Measurements from ENCODE around the gene RPRD1B.
"Not testable (repeated sequence)": the region's sequence is repeated elsewhere in the genome, so short reads cannot be mapped to it uniquely, and the experiment has no call there.

Gene RPRD1B

DNA sequence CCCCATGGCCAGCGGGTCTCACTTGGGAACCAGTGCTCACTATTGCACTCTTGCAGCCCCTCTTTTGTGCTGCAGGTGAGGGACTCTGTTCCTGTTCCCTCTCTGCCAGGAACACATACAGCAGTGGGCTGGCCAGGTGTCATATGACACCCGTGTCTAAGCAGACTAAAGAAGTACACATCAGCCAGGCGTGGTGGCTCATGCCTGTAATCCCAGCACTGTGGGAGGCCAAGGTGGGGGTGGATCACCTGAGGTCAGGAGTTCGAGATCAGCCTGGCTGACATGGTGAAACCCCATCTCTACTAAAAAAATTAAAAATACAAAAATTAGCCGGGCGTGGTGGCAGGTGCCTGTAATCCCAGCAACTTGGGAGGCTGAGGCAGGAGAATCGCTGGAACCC, 74.4 kb downstream of the RPRD1B start:
- not testable (repeated sequence) for DNase-seq

DNA sequence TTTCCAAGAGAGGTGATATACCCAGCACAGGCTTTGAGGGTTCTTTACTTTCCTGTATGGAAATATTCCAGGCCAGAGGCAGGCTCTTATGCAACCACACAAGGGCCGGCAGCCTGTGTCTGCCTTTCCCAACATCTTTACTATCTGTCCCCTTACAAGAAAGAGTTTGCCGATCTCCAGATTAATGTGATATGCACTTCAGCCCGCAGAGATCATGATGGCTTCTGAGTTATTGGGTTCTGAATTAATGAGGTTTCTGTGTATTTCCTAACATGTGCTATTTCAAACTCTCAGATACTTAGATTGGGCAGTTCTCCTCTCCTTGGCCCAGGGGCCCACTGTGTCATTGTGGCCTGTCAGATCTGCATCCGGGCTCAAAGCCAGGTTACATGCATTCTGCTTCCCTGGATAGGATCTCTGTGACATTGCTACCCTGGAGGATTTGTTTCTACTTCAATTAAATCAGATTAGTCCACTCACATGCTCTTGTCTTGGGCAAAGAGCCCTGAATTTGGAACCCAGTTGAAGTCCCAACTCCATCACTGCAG, 75.0 kb downstream of the RPRD1B start:
- no peak for DNase-seq

DNA sequence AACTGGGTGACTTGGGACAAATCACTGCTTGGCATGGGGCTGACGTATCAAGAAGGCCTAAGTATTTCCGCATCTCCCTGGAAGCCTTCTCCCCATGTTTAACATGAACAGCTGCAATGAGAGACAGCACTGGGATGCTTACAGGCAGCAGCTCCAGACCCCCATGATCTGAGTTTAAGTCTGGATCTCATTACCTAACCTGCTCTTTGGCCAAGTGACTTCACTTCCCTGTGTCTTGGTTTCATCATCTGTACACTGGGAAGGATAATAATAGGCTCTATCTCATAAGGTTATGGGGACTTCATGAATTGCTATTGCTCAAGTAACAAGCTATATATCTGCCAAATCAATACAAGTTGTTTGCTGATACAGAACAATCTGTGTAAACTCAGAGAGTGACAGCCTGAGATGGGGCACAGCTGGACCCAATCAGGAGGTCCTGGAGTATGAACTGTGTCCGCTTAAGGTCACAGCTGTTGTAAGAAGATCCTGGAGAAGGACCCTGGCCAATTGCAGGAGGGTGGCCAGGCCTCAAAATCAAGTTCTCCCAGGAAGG, 75.5 kb downstream of the RPRD1B start:
- no peak for DNase-seq

DNA sequence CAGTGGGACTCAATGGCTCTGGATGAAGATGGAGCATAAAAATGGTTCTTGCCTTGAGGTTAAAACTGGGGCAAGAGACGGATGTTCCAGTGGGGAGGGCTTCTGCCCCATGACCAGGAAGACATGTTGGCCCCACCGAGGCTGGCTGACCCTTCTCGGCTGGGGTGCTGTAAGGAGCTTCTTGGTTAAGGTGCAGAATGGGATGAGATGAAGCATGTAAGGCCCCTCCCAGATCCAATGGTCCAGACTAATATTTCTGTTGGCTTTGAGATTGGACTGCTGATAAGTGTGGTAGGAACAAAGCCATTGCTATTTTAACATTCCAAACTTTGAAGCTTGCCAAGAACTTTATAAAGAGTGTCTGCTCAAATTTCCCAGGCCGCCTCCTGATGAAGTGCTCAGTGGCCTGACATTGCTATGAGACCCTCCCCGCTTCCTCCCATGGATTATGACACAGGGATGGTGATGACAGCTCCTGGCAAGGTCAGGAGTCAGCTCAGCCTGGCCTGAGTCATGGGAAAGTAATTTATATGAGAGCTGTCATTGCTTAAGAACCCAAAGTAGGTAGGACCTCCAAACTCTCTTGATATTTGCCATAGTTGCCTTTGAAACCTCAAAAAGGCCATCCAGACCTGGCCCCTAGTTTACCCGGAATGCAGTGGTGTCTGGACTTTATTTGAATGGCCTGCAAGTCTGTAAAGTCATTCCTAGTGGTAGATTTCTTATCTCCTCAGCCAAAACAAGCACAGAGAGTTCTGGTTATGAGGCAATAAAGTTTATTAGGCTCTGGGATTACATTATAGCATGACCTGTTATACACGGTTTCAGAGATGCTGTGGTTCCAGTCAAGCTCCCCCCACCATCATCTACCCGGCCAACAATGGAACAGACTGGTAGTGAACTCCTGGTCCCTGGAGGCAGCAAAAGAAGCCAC, 76.3 kb downstream of the RPRD1B start:
- DNase-seq, result peak; percentile 13

DNA sequence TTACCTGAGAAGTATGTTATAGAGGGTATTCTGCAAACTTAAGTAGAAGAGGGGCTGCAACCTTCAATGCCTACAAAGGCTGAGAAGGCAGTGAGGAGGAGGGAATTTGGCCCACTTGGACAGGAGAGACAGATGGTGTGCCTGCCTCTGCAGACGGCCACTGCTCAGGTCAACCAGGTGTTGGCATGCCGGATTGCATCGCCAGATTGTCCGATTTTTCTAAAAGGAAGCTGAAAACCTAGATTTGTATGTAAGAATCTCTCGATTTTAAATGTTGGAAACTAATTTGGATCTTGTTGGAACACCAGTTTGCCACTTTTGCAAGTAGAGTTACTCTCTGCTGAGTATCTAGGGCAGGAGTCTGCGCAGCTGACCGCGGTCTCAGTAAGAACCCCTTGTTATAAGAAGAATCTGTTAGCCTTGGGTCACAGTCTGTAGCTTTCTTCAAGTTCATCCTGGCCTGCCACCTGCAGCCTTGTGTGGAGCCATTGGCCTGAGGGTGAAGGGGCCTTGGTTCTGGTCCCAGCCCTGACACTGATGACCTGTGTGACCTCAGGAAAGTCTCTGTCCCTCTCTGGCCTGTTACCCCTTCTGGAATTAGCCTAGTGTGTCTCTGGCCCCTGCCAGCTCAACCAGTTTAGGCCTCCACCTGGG, 77.1 kb downstream of the RPRD1B start:
- no peak for DNase-seq

DNA sequence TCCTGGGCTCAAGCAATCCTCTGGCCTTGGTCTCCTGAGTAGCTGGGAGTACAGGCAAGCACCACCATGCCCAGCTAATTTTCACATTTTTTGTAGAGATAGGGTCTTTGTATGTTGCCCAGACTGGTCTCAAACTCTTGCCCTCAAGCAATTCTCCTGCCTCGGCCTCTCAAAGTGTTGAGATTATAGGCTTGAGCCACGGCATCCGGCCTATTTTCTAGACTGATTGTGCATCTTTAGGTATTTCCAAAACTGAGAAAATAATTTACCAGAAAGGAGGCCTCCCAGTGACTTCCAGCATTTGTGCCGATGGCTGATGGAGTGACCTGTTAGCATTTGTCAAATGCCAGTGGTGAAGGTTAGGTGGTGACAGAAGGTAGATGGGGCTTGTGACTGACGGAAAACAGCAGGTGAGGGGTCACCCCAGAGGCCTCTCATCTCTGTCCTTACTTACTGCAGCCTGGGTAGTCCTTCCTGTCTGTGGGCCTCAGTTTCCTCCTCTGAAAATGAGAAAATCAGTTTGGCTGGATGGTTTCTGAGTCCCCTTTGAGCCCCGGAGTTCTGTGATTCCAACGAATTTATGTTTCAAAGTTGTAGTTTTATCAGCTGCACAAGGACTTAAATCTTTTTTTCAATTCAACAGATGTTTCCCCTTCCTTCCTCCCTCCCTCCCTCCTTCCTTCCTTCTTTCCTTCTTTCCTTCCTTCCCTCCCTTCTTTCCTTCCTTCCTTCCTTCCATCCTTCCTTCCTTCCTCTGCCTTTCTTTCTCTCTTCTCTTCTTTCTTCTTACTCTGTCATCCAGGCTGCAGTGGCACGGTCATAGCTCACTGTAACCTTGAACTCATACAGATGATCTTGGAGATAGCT, 78.1 kb downstream of the RPRD1B start:
- no peak for DNase-seq

DNA sequence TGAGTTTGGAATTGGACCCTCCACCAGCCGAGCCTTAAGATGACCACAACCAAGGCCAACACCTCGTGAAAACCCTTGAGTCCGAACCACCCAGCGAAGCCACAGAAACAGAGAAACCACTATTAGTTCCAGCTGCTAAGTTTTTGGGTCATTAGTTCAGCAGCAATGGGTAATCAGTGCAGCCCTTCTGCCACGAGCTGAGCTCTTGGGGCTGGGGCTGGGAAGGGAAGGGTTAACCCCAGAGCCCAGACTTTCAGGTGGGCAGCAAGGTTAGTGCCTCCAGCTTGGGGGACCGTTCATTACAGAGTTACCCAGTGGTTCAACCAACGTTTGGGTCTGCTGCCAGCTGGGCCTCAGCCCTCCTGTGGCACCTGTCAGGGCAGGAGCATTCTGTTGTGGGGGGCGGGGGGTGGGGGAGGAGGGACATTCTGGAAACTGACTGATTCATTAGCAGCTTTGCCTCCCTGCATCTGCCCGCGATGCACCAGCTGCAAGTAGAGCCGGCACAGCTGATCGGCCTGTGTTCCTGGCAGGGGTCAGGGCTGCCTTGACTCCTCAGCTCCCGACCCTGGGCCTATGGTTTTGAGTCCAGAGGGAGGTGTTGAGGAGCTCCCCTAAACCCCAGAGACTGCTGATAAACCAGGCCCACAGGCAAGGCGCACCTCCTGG, 78.8 kb downstream of the RPRD1B start:
- no peak for DNase-seq

DNA sequence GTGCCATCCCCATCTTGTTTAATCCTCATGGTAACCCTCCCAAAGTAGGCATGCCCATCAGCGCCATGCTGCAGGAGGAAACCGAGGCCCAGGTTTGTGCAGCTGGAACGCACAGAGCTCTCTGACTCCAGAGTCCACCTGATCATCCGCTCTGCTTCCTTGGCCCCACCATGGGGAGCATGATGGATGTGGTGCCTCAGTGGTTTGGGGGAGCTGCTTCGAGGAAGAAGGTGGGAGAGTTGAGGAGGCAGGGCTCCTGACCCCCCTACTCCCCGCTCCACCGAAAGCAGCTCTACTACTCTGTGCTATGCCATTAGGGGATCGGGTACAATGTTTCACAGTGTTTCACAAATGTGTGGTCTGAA, 79.4 kb downstream of the RPRD1B start:
- no peak for DNase-seq

DNA sequence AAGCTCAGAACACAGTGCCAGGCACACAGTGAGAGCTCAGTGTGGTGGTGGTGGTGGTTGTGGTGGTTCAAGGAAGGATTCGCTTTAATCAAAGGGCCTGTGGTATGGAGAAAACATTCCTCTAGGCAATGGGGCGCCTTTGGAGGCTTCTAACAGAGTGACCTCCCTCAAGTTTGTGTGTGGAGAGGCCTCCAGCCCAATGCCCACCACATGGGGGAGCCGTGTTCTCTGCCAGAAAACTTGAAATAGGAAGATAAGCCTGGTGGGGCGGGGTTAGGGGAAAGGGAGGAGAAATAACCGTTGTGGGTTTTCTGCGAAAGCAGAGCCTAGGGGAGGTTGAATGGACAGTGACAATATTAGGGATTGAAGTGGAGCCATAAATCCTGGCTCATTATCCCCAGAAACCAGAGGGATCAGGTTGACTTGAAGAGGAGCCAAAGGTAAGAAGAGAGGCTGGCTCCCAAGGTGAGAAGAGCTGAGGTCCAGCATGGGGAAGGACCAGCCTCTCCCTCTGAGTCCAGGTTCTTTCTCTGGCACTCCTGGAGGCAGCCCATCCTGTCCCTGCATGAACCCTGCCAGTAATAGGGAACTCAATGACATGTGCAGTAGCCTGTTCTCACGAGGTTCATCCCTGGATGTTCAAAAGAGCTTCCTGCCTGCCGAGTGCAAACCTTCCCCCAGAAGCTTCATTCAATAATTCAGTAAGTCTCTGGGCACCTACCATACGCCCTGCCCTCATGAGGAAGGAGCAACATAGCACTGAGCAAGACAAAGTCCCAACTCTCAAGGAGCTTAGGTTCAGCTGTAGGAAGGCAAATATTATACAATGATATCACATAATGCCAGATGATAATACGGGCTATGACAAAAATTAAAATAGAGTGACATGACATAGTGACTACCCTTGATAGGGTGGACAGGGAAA, 80.1 kb downstream of the RPRD1B start:
- no peak for DNase-seq

DNA sequence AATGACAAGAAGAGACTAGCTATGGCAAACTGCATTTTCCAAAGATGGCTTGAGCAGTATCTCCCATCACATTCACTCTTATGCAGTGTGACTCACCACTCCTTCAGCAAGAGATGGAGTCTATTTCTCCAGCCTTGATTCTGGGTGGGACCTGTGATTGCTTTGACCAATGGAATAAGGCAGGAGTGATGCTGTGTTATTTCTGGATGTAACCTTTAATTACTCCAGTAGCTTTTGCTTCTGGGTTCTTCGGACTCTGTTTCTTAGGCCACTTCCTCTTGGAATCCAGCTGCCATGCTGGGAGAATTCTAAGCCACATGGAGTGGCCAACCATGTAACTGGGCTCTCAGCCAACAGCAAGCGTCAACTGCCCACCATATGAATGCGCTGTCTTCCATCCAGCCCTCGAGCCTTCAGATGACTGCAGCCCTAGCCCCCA, 80.8 kb downstream of the RPRD1B start:
- DNase-seq, result no peak

DNA sequence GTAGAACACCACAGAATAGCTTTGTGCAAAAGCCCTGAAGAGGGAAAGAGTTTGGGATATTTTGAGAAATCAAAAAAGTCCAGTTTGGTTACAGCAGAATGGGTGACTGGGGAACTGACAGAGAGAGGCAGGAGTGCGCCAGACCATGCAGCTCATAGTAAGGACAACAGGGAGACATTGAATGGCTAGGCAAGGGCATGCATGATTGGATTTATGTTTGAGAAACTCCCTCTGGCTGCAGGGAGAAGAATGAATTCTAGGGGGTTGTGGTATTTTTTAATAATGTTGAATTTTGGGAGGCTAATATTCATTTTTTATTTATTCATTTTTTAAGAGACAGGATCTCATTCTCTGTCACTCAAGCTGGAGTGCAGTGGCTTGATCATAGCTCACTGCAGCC, 81.7 kb downstream of the RPRD1B start:
- DNase-seq, result no peak

DNA sequence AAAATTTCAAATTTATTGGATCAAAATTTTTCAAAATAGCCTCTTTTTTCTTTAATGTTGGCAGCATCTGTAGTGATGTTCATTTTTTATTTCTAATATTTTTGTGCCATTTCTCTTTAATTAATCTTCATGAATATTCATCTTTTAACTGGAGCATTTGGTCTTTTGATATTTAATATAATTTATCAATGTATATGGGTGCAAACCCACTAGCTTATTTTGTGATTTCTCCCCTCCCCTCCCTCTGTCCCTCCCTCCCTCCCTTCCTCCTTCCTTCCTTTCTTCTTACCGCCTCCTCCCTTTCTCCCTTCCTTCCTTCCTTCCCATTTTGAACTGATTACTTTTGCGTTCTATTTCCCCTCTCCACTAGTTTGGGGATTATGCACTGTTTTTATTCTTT, 82.3 kb downstream of the RPRD1B start:
- no peak for DNase-seq

DNA sequence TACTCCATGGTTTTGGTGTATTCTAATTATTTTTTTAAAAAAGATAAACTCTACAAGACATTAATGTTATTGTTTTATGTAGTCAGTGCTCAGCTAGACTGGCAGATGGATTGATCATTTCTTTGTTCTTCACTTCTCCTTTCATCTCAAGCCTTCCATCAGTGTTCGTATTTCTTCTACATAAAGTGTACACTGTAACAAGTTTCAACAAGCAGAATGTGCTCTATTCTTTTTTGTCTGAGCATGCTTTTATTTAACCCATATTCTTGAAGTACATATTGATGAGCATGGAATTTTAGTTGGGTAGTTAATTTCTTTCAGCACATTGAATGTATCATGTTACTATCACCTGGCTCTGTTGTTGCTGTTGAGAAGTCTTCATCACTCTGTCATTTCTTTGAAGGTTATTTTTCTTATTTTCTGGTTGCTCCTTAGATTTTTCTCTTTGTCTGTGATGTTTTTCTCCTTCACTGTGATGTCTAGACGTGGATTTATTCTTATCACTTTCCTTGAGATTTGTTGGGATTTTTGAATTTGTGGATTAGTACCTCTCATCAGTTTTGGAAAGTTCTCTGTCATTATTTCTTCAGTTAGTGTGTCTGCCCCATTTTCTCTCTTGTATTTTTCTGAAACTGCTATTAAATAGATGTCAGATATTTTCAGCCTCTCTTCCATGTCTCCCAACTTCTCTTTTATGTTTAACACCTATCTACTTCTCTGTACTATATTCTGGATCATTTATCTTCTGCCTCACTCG, 83.0 kb downstream of the RPRD1B start:
- DNase-seq, result no peak

DNA sequence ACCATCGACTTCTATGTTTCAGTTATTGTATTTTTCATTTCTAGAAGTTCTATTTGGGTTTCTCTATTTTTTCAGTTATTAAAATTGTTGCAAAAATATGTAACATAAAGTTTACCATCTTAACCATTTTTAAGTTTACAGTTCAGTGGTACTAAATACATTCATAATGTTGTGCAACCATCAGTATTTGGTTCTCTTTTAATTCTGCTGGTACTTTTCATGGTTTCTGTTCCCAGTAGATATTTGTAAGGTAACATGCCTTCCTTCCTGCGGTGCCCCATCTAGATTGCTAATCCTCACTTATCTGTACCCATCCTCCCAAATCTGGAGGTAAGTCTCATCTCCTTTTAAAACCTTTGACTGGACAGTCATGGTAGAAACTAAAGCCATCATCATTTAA, 83.7 kb downstream of the RPRD1B start:
- DNase-seq, result no peak

DNA sequence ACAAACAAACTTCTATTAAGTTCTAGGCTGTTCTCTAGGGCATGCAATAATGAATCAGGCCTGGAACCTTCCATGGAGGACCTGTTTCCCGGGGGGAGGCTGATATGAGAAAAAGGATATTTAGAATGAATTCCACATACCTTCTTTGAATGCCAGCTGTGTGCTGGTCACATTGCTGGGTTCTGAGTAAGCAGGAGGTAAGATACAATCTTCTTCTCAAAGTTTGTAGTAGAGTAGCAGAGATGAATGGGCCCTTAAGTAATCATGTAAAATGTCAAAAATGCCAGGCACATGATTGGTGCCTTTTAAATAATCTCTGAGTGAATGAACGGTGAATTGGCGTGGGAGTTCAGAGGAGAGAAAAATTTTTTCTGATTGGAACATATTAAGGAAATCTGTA, 84.1 kb downstream of the RPRD1B start:
- no peak for DNase-seq

DNA sequence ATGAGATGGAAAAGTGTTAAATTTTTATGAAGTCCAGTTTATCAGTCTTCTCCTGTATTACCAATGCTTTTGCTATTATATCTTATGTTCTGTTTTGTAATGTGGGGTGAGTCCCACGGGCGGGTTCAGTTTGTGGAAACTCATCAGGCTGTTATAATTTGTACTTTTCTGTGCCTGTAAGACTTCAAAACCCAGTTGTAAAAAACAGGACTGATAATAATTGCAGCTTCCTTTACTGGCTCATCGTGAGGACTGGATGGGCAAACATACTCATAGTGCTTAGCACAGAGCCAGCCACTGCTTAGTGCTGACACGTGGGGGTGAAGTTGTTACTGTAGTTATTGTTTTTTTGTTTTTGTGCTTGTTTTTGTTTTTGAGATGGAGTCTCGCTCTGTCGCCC, 85.9 kb downstream of the RPRD1B start:
- no peak for DNase-seq

DNA sequence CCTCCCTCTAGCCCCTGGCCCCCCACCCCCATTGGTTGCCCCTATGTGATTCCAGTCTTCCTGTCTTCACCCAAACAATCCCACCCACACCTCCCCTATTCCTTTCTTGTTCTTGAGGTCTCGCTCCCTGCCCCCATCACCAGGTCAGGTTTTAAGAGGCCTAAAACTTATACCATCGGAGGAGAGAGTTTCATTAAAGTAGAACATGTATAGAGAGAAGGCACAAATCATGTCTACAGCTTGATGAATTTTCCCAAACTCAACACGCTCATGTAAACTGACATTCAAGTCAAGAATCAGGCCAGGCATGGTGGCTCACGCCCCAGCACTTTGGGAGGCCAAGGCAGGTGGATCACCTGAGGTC, 87.1 kb downstream of the RPRD1B start:
- no peak for DNase-seq

DNA sequence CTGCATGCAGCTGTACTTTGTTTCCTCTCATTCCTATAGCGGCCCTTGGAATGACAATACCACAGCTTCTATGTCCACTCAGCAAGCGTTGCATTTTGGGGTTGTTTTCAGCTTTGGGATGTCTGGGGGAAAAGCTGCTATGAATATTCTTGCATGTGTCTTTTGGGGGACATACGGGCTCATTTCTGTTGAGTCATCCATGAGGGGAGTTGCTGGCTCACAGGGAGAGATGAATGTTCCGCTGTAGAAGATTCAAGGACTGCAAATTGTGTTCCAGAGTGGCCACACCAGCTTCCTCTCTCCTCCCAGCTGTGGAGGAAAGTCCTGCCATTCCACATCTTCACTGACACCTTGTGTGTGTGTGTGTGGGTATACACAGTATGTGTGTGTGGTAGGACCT, 88.2 kb downstream of the RPRD1B start:
- DNase-seq, result no peak

DNA sequence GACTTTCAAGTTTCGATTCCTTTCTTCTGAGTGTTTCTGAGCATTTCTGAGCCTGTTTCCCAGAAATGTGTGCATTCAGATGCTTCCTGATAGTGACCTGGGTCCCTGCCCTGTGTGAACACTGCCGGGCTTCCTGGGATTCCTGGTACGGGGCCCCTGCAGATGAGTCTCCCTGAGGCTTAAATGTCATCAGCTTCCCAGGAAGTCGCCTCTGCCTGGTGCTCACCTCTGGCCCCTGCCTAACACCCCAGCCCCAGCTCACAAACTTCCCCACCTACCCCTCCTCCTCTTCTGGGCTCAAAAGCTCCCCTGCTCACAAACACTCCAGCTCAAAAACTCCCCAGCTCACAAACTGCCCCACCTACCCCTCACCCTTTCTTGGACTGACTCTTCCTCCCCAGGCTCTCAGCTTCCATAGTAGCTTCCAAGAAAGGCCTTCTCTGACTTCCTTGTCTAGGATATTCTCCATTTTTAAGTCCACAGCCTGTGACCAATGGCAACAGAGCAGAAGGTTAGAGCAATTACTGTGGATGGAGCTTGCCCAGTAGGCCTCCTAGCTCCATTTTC, 89.6 kb downstream of the RPRD1B start:
- no peak for DNase-seq
